CD4-positive, alpha-beta T cell treated with Interferon gamma for 1 hour (primary cell): ENCODE data around the gene PPM1H.

Experiments used
- DNase-seq: peaks from one replicate; pipeline ENCODE4 v3.0.0-alpha.2; 2020

Gene PPM1H

DNA sequence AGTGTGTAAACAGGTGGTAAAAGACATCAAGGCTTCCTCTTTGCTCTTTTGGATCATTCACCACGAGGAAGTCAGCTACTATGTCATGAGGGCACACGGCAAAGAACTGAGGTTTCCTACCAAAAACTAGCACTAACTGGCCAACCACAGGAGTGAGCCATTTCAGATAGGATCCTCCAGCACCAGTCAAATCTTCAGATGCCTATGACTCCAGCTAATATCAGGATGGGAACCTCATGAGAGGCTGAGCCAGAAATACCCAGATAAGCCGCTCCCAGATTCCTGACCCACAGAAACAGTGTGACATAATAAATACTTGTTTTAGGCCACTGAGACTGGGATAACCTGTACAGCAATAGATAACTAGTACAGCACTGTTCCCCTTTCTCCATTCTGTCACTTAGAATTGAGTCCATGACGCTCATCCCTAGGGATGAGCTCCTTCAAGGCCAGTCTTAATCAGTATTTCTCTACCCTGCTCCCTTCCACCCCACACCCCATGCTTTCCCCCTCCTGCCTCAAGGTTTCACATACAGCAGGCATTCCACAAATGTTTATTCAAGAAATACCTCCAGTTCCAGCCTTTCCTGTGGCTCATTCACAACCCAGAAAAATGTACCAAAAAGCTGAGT, 68.4 kb downstream of the PPM1H start:
- no peak for DNase-seq

DNA sequence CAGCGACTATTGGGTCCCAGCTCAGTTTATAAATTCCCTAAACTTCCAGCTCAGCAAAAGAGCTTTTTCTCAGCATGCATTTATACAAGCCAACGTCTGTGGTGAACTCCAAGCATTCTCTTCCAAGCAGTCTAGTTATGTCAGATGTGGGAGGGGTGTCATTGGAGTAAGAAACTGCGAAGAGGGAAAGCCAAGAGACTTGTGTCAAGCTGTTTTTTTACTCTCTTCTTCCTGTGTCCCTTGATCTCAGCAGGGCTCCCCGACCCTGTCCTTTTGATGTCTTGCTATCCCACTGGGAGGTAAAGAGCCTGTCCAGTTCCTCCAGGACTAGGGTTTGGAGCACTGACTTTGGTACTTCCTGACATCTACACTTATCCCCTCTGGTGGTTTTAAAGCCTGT, 69.0 kb downstream of the PPM1H start:
- DNase-seq: no peak

DNA sequence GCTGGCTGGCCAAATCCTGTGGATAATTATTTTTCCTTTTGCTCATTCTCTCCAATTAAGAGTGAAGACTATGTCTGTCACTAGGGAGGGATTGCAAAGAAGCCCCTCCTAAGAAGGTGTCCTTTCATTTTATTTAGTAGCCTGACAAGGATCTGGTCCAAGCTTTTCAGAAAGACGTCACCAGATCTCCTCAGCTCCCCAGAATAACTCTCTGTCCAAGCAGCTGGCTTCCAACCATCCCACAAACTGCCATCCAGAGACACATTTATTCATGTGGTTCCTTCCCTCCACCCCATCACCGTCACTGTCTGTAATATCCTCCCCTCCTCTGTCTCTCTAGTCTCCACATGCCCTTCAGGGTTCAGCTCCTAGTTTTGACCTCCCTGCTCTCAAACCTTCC, 69.9 kb downstream of the PPM1H start:
- no peak for DNase-seq

DNA sequence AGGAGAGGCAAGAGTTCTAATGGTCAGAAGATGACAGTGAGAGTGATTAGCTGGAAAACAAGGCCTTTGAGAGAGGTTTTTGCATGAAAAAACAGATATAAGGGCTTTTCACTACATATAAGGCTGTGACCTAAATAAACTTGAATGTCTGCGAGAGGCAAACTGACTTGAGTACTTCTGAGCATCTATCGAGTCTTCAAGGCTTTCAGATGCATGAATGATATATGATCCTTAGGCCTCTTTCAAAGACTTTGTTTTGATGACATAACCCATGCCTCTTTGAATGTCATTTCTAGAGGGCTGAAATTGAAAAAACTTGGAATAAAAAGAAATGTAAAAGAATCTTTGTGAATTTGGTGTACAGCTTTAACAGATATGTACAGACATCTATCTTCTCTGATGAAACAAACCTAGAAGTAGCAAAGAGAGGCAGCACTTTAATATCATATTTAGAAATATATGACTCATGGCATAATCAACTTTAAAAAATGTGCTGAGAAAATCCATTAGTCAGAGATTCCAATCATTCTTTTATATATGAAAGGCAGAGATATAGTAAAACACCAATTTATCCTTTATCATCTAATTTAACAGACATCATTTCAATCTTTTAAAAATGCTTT, 72.6 kb downstream of the PPM1H start:
- no peak for DNase-seq

DNA sequence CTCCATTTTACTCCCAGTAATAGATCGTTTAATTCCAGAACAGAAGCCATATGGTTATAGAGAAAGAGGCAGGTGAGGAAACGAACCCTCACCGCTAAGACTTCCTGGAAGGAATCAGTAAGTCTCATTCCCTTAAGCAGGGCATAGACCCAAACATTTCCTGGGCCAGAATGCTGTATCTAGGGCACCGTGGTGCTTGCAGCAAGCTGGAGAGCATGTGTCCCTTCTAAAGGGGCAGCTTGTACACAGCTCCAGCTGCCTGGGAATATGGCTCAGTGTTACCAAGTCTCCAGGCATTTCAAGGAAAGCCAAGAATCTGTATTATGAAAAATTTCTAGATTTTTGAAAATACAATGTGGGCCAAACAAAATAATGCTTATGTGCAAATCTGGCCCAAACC, 73.4 kb downstream of the PPM1H start:
- no peak for DNase-seq

DNA sequence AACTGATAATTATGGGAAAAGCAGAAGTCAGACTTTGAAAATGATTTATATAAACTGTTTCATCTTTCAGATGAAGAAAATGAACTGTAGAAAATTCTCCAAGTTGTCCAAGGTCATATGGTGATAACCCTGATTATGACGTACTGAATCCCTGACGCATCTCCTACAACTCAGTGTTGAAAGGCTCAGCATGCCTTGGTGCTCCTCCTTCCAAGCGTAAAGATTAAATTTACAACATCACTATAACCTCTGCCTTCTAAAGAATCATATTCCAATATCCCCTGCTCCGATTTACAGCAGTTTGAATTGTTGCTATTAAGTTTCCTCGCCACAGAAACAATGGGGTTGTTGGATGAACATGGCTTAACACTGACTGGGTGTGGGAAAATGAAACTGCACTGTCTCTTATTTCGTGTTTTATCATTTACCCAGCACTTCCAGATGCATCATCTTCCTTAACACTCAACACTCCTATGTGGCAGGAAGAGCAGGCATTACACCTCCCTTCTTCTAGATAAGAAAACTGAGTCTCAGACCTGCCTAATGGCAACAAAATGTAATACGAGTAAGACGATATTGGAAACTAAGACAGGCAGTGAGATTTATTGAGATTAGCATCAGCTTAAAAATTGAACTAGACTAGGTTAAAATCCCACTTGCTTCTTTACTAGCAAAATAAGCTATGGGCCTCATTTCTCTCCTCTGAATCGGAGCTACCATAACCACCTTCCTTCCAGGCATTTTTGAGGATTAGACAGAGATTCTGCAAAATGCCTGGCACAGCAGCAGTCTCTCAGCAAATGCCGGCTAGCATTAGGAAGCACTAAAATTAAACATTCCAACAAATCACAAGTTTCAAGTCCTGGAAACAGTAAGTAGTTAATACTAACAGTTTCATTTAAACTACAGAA, 74.2 kb downstream of the PPM1H start:
- DNase-seq: no peak

DNA sequence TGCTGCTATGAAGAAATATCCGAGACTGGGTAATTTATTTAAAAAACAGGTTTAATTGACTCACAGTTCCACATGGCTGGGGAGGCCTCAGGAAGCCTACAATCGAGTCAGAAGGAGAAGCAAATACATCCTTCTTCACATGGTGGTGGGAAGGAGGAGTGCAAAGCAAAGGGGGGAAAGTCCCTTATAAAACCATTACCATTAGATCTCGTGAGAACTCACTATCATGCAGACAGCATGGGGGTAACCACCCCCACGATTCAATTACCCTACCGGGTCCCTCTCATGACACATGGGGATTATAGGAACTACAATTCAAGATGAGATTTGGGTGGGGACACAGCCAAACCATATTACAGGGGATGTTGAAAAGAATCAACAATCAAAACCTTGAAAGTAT, 74.9 kb downstream of the PPM1H start:
- no peak for DNase-seq

DNA sequence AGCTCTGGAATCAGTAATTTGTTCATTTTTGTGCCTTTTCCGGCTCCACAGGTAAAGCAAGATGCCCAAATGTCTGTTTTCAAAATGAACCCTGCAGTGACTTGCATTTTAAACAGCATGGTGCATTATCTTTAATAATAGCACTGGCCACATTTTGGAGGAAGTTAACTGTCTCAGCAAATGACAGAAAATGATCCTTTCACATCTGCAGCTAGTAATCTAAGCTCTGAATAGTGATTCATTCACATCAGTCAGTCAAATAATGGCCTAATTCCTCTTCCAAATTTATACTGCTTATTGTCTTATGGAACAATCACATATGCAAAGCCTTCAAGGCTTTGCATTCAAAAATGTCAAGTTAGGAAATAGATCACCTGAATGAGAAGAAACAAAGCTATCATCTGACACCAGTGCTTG, 75.6 kb downstream of the PPM1H start:
- no peak for DNase-seq

DNA sequence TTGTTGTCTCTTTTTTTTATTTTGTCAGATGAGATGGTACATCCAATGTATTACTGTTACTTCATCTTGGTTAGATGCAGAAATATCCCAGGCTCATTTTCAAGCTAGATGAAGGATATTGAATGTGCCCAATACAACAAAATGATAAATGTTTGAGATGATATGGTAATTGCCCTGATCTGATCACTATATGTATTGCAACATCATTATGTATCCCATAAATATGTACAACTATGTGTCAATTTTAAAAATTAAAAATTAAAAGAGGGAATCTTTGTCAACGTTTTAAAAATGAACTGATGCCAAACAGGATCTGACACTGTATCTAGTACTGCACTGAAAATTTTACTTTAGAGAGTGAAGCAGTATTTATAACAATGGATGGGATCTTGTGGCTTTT, 78.5 kb downstream of the PPM1H start:
- no peak for DNase-seq

DNA sequence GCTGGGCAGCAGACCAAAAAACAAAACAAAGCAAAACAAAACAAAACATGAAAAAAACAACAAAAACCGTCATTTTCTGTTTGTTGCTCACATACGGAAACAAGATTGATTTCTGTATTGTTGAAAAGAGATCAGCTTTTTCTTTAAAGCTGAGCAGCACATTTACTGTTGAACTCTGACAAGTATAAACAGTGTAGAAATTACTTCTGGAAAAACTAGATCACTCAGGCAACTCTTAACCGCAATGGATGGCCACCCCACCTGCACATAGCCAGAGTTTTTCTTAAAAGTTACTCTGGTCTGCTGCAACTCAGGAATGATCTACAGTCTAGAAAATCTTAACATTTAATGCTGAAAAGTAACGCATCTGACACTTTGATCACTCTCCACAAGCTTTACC, 80.9 kb downstream of the PPM1H start:
- no peak for DNase-seq

DNA sequence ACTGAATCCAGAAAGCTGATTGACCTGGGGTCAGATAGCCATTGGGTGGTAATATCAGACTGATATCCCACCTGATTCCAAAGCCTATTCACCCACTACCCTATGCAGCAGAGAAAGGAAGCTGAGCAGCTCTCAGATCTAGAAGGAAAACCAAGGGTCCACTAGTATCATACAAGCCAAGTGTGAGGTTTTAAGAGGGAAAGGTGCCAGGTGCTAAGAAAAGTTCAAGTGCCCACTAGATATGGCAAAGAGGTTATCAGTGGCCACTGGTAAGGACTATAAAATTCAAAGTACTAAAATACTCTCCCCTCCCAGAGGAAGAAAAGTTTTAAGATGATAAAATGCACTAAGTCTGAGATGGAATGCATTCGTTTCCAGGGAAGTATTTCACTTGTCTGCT, 85.6 kb downstream of the PPM1H start:
- no peak for DNase-seq

DNA sequence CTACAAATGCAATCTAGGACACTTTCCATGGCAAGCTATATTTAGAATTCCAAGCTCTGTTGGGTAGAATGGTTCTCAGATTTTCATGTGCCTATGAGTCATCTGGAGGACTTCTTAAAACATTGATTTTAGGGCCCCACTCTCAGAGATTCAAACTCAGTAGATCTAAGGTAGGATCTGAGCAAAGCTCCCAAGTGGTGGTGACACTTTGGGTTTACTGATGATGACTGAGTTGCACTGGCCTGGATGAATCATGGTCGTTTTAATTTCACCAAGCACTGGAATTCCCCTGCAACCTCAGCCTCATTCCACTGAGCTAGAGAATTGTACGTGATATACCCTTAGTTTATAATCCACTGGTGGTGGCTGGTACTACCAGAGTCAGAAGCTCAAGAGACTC, 86.5 kb downstream of the PPM1H start:
- no peak for DNase-seq

DNA sequence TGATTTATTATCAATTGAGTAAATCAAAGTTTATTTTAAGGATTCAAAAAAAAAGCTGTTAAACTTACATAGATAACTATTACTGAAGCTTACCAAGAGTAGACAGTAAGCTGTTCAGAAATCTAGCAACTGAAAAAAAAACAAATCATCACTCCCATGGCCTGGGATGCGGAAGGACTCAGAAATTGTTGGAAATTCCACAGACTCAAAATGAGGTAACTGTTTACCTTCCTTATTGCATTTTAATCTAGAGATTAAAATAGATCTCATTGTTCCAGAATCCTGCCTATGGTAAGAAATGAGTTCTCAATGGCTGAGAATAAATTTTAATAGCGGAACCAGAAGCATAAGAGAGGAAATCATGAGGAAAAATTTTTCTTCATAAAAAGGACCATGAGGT, 87.2 kb downstream of the PPM1H start:
- DNase-seq: no peak

DNA sequence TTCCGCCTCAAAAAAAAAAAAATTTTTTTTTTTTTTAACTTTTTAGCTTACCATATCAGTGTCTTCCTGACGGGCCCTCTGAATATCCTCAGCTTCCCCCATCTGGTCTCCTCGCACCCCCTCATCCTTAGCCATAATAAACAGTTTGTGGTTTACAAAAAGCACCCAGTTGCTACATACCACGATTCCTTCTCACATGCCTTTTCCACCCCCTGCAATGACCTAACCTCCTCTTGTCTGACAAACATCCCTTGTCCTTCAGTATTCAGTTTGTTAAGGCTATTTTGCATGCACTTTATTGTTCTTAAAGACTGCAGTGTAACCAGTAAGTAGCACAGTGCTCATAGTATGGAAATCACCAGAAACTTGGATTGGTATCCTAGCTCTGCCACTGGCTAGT, 88.5 kb downstream of the PPM1H start:
- no peak for DNase-seq

DNA sequence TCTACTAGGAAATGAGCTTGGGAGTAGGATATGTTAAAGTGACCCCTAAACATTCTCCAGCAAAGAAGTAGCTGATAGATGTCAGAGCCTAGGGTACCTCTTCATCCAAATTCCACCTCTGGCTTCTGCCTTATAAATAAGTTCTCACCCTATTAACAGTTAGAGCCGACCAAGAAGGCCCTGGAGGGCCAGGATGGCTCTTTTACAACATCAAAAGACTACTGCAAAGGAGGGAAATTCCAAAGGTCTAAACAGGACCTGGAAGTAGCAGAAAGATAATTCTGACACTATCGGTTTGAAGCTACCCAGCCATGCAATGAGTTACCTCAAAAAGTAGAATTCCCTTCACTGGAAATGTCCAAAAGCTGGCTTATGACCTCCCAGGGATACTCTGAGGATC, 90.0 kb downstream of the PPM1H start:
- no peak for DNase-seq

DNA sequence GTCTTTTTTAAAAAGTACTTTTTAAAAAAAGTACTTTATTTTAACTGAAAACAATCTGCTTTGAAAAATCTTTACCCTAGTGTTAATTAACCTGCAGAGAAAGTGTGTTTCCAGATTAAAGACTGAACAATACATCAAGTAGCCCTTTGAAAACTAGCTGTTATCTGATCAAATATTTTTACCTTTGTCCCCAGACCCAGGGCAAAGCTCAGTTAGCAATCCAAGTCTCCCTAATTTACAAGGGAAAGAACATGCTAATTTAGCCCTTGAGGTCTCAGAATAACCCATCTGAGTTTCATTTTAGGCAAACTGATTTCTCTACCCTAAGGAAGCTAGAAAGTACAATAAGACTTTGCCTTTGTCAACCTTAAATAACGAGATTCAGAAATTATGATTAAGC, 91.2 kb downstream of the PPM1H start:
- DNase-seq: no peak

DNA sequence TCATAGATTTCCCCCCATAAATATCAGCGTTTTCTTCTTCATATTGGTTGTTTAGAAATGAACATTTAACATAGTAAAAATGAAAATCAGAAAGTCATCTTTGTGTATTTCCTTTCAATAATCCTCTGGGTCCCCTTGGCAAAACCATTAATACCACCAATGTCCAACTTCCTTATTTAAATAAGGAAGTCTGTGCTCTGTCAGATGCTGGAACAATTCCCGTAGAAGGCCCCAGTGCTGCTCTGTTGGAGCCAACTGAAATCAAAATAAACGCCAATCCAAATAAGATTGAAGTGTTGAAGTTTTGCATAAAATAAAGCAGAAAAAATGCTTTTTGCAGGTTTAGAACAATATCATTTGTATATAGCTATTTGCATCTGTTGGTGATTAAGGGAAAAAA, 93.1 kb downstream of the PPM1H start:
- DNase-seq: no peak

DNA sequence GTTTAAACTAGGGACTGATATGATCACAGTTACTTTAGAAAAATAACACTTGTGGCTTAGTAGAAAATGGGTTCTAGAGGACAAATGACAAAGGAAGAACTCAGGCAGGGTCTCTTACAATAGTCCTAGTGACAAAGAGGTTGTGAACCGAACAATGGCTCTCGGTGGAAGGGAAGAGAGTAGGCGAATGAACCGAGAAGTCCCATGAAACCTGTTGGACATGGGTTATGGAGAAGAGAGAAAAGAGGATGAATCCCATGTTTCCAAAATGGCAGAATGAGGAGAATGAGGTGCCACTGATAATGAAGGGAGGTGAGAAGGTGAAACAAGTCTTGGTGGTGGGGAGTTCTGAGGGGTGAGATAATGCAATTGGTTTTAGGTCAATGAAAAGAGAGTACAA, 94.1 kb downstream of the PPM1H start:
- no peak for DNase-seq

DNA sequence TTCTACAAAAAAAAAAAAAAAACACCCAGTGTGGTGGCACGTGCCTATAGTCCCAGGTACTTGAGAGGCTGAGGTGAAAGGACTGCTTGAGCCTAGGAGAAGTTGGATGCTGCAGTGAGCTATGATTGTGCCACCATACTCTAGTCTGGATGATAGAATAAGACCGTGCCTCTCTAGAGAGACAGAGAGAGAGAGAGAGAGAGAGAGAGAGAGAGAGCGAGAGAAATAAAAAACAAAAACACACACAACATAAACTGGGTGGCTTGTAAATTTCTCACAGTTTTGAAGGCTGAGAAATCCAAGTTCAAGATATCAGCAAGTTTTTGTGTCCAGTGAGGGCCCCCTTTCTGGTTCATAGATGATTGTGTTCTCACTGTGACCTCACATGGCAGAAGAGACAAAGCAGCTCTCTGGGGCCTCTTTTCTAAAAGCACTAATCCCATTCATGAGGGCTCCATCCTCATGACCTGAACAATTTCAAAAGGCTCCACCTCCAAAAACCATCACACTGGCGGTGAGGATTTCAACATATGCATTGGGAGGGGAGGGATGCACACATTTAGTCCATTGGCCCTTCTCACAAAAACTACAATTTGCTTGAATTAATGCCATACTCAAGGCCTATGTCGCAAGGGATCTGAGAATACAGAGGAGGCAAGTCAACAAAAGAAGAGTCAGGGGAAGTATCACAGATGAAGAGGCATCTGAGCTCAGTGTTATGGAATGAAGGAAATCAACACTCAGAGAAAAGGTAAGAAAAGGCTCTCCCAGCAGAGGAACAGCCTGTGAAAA, 94.9 kb downstream of the PPM1H start:
- DNase-seq: no peak

DNA sequence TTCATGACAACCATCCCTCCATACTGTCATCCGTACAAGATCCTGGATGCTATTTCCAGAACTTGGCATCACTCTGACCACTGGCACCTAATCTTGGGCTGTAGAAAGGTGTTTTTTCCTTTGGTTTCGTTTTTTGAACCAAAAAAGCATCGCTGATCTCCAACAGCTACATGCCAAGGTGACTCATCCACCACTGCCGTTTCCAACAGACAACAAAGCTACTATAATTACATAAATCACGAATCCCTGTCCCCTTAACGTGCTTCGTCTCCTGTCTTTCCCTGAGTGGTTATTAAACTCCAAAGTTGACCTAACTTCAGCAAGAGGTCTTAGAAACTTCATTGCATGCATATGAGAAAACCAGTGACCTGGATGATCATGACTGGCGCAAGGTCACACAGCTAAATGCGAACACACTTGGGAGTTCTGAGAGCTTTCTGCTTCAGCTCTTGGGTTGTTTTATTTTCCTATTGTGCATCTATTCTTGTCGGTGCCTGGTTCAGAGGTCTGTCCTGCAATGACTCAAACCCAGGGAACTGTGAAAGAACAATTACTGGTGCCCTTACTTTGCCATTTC, 99.9 kb downstream of the PPM1H start:
- DNase-seq: no peak

DNA sequence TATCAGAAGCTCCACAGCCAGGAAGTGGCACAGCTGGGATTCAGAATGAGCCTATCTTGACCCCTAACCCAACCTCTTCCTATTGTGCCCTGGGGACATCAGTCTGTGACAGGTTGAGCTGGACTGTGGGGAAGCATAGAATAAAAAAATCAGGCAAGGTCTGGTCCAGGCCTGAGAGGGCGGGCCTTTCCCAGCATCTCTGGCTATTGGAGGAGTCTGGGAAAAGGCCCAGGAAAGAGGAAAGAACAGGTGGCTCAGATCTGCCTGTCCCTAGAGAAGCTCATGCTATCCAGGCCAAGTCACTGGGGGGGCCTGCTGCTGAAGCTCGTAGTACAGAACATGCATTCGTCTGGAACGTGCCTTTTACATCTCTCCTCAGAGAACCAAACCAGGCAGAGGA, 100.5 kb downstream of the PPM1H start:
- no peak for DNase-seq

DNA sequence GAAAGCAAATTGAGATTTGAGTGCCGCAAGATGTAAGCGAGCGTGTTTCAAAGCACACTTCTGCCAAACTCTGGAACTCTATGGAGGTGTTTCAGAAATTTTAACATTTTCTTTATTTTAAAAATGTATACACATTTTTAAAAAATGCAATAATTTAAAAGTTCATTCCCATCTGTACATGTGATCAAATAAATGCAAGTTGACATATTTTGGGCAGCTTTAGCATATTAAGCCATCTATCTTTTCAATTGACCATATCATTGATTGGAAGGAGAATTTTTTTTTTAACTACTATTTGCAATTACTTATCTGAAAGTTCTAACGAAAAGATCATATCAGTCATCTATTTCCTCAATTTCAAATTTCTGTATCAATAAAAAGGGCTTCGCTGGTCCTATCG, 101.3 kb downstream of the PPM1H start:
- DNase-seq: no peak

DNA sequence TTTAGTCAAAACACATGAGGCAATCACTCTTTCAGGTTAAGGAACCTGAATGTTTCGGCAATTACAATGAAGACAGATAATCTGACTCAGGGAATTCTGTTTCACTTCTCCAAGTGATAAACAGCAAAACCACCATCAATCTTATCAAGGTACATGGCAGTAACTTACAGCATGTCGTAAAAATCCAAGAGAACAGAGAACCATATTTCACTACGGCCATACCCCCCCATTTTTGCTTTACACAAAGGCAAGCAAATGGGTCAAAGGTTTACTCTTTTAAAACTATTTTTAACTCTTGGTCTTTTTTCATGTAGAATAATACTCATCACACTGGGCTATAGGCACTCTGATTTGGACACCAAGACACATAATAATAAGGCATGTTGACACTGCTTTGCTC, 102.4 kb downstream of the PPM1H start:
- DNase-seq: no peak
